Thoracic aorta (tissue), 2 donors: Measurements from ENCODE around the gene ZNF609. TPM values are rescaled to one million over a fixed set of nuclear protein-coding genes. Genes with fewer than 3 reads are reported as not detected.
"Not testable (repeated sequence)": the region's sequence is repeated elsewhere in the genome, so short reads cannot be mapped to it uniquely, and the experiment has no call there.

Experiments used
- ATAC-seq: fragments of 150-250 bp; one replicate; pipeline ENCODE4 v1.8.0; 2017; ENCODE audit warnings: low read depth; ENCODE audit not compliant: insufficient number of reproducible peaks, low FRiP score
- DNase-seq: peaks from one replicate; pipeline ENCODE4 v3.0.0-alpha.2; 2020; ENCODE audit warnings: low spot score
- H3K27ac ChIP-seq, 2 donors: fragments of 200-600 bp; sonication (generic); 1 replicate in 1 of 2; 2 replicates in 1 of 2; pipeline ENCODE4 v1.5.1; 2016; ENCODE audit warnings: mild to moderate bottlenecking in 2 of 2, moderate library complexity in 2 of 2
- H3K27me3 ChIP-seq: fragments of 200-600 bp; sonication (generic); replicated peaks from 2 replicates; pipeline ENCODE4 v1.6.0; 2016; ENCODE audit warnings: mild to moderate bottlenecking; ENCODE audit not compliant: insufficient read depth
- H3K36me3 ChIP-seq: fragments of 200-600 bp; sonication (generic); one replicate; pipeline ENCODE4 v1.5.1; 2016
- H3K4me1 ChIP-seq, 2 donors: fragments of 200-600 bp; sonication (generic); 1 replicate in 1 of 2; 2 replicates in 1 of 2; pipeline versions ENCODE4 v1.5.1 to v1.6.0; 2016; ENCODE audit warnings: low read depth in 2 of 2, mild to moderate bottlenecking in 1 of 2; ENCODE audit not compliant: control insufficient read depth in 1 of 2
- H3K4me3 ChIP-seq: fragments of 200-600 bp; sonication (generic); 2 replicates; pipeline ENCODE4 v1.5.1; 2016; ENCODE audit warnings: mild to moderate bottlenecking
- H3K9me3 ChIP-seq: fragments of 200-600 bp; sonication (generic); 2 replicates; pipeline ENCODE4 v1.5.1; 2016
- CTCF ChIP-seq: fragments of 200-600 bp; sonication (generic); IDR thresholded peaks from one replicate; pipeline ENCODE4 v1.5.1; 2019; ENCODE audit warnings: antibody characterized with exemption
- total RNA-seq, 2 donors: library from RNA; depleted of rRNA; stranded (reverse); fragments of >200 nt; gene quantifications; one replicate each; pipeline versions ENCODE4 v1.1.0 to v1.2.3, GENCODE V29; 2016

Gene ZNF609
- total RNA-seq, 2 donors from 2014 or later, result 25.2 to 38.8 TPM

GRCh38 chr15:64493641-64494040 is 33.3 kb downstream of the ZNF609 start:
- no peak overlapping the region for H3K4me3 ChIP-seq
- ATAC-seq (no peak), DNase-seq (no peak)
- no peaks in the 10 kb centered on the region for H3K4me1 ChIP-seq
- H3K9me3 ChIP-seq, result no peaks in the 10 kb centered on the region
- H3K27me3 ChIP-seq, result no peaks in the 10 kb centered on the region
- H3K36me3 ChIP-seq, result peaks cover 5% of the 10 kb centered on the region
- TF ChIP-seq CTCF, result no peak
- no peak overlapping the region for H3K27ac ChIP-seq

DNA sequence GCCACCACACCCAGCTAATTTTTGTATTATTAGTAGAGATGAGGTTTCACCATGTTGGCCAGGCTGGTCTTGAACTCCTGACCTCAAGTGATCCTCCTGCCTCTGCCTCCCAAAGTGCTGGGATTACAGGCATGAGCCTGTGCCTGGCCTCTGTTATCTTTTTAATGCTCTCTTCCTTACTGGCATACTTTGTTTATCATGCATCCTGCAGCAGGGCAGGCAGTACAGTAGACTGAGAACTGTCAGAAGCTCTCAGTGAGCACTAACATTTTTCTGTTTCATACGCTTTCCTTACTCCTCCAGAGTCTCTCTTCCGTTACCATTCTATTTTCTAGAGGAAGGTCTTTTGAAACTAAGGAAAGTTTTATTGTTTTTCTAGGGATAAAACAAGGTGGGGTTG is 35.6 kb downstream of the ZNF609 start:
- not testable (repeated sequence) for H3K4me1 ChIP-seq, H3K27ac ChIP-seq

DNA sequence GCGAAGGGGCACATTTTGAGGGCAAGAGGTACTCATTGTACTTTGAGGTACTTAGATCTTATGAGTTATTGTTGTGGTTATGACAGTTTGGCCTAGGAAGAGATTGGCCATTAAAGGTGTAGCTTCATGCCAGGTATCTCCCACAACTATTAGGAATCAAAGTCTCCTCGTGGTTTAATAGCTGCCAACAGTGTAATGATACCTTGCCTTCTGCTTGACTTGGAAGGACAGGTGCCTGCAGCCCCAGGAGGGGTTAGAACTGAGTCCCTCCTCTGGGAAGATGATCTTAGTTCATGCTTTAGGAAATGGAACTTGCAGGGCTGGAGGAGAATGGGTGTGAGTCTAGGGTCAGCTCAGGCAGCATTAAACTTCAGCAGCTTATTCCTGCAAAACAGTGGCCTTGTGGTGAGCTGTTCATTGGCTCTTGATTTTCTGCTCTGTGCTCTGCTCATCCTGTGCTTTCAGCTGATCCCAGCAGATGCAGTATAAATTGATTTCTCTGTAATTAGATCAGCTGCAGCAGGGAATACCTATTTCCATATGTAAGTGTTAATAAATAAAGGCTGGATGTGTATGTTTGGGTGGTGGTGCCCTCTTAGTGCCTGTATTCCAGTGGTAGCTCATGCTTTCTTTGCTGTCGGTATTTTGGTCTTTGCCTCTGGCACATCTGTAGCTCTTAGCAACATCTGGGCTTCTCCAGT is 40.5 kb downstream of the ZNF609 start:
- peaks cover 15% of the 10 kb centered on the region for H3K36me3 ChIP-seq
- no peaks in the 10 kb centered on the region for H3K9me3 ChIP-seq
- no peak overlapping the region for H3K27ac ChIP-seq
- ATAC-seq (no peak), DNase-seq (no peak)
- H3K4me3 ChIP-seq, result no peak overlapping the region
- no peak for TF ChIP-seq CTCF
- H3K27me3 ChIP-seq, result no peaks in the 10 kb centered on the region
- peaks cover 5 to 27% of the 10 kb centered on the region in 2 donors for H3K4me1 ChIP-seq

More for the DNA sequence above, 35.6 kb downstream of the ZNF609 start:
- not testable (repeated sequence) for H3K9me3 ChIP-seq, H3K27me3 ChIP-seq, DNase-seq, ATAC-seq, H3K4me3 ChIP-seq
- peaks cover 17% of the 10 kb centered on the region for H3K36me3 ChIP-seq

DNA sequence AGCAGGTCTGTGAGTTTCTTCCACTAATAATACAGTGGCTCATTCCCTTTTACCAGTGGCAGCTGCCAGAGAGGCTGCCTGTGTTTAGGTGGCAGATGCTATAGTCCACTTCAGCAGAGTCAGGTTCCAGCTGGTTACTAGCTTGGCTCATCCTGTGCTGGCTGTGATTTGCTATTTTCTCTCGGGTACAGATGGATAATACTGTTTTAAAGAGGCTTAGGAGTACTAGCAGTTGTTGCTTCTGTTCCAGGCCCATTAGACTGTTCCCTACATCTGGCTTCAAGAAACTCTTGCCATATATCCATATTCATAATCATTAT is 41.0 kb downstream of the ZNF609 start:
- Histone ChIP-seq H3K27ac (no peak overlapping the region), H3K4me1 (peaks cover 5 to 30% of the 10 kb centered on the region in 2 donors), H3K4me3 (no peak overlapping the region), H3K9me3 (no peaks in the 10 kb centered on the region), H3K27me3 (no peaks in the 10 kb centered on the region), H3K36me3 (peaks cover 15% of the 10 kb centered on the region)
- DNase-seq (no peak), ATAC-seq (no peak)
- TF ChIP-seq CTCF, result no peak

GRCh38 chr15:64502151-64502550 is 41.8 kb downstream of the ZNF609 start:
- H3K4me3 ChIP-seq, result no peak overlapping the region
- ATAC-seq (no peak), DNase-seq (no peak)
- peaks cover 15% of the 10 kb centered on the region for H3K36me3 ChIP-seq
- H3K27me3 ChIP-seq, result no peaks in the 10 kb centered on the region
- no peak for TF ChIP-seq CTCF
- H3K4me1 ChIP-seq, result peaks cover 7 to 38% of the 10 kb centered on the region in 2 donors
- H3K27ac ChIP-seq, result no peak overlapping the region
- H3K9me3 ChIP-seq, result no peaks in the 10 kb centered on the region

GRCh38 chr15:64502551-64502950 is 42.2 kb downstream of the ZNF609 start:
- Histone ChIP-seq H3K4me1 (peaks cover 8 to 42% of the 10 kb centered on the region in 2 donors), H3K27ac (no peak overlapping the region)
- no peak for DNase-seq

More at GRCh38 chr15:64502551-64502950, 42.2 kb downstream of the ZNF609 start:
- Histone ChIP-seq H3K9me3 (no peaks in the 10 kb centered on the region), H3K27me3 (no peaks in the 10 kb centered on the region), H3K4me3 (no peak overlapping the region), H3K36me3 (peaks cover 15% of the 10 kb centered on the region)
- no peak for TF ChIP-seq CTCF
- ATAC-seq, result no peak
